NCI-H1105 (cell line): ENCODE results near the gene RIT2.

Experiments used
- DNase-seq: peaks from one replicate; lab custom pipeline; 2025; lab: John Stamatoyannopoulos, UW

Gene RIT2

GRCh38 chr18:43012951-43013350, 102.5 kb downstream of the RIT2 start:
- no peak for DNase-seq

- no peak for DNase-seq
These were observed 104.9 kb downstream of the RIT2 start for GRCh38 chr18:43010611-43011010.

GRCh38 chr18:43009674-43010073, 105.8 kb downstream of the RIT2 start:
- no peak for DNase-seq

- DNase-seq: no peak
These were observed 108.1 kb downstream of the RIT2 start for GRCh38 chr18:43007365-43007764.

- no peak for DNase-seq
These were observed 111.1 kb downstream of the RIT2 start for GRCh38 chr18:43004421-43004820.

- no peak for DNase-seq
These were observed 113.7 kb downstream of the RIT2 start for GRCh38 chr18:43001821-43002220.

- DNase-seq: no peak
These were observed 118.7 kb downstream of the RIT2 start for GRCh38 chr18:42996824-42997223.

GRCh38 chr18:42980426-42980825, 135.1 kb downstream of the RIT2 start:
- no peak for DNase-seq

GRCh38 chr18:42977982-42978637, 137.4 kb downstream of the RIT2 start:
- no peak for DNase-seq

- no peak for DNase-seq
These were observed 138.5 kb downstream of the RIT2 start for GRCh38 chr18:42976869-42977590.

GRCh38 chr18:42969366-42969765, 146.1 kb downstream of the RIT2 start:
- no peak for DNase-seq

- DNase-seq: no peak
These were observed 154.2 kb downstream of the RIT2 start for GRCh38 chr18:42961298-42961697.

- DNase-seq: no peak
These were observed 156.0 kb downstream of the RIT2 start for GRCh38 chr18:42959528-42959927.

GRCh38 chr18:42958353-42958752, 157.1 kb downstream of the RIT2 start:
- no peak for DNase-seq

- DNase-seq: no peak
These were observed 159.2 kb downstream of the RIT2 start for GRCh38 chr18:42956287-42956686.

- no peak for DNase-seq
These were observed 160.6 kb downstream of the RIT2 start for GRCh38 chr18:42954887-42955286.

GRCh38 chr18:42953306-42953705, 162.2 kb downstream of the RIT2 start:
- DNase-seq: no peak

GRCh38 chr18:42950732-42951131, 164.8 kb downstream of the RIT2 start:
- no peak for DNase-seq

GRCh38 chr18:42948831-42949230, 166.7 kb downstream of the RIT2 start:
- DNase-seq: no peak

- no peak for DNase-seq
These were observed 173.6 kb downstream of the RIT2 start for GRCh38 chr18:42941860-42942259.

GRCh38 chr18:42941021-42941420, 174.5 kb downstream of the RIT2 start:
- no peak for DNase-seq

- DNase-seq: no peak
These were observed 178.0 kb downstream of the RIT2 start for GRCh38 chr18:42937436-42937835.

GRCh38 chr18:42936289-42936688, 179.2 kb downstream of the RIT2 start:
- DNase-seq: no peak

GRCh38 chr18:42931491-42931890, 184.0 kb downstream of the RIT2 start:
- no peak for DNase-seq
